Measurements from ENCODE around the gene ACAT1. TPM values are rescaled to one million over a fixed set of nuclear protein-coding genes. Genes with fewer than 3 reads are reported as not detected.

ACAT1 gene
- total RNA-seq, 1 donor from 2014 or later = 52.6 TPM

GRCh38 chr11:108177570-108177969 is 56.2 kb downstream of the ACAT1 start:
- Mint-ChIP-seq H3K4me1 (ENCODE audit: unreplicated experiment) (no peaks in the 10 kb centered on the region), H3K9me3 (no peaks in the 10 kb centered on the region), H3K36me3 (peaks cover 28% of the 10 kb centered on the region), H3K27me3 (no peaks in the 10 kb centered on the region), H3K4me3 (no peak overlapping the region), H3K27ac (no peak overlapping the region)
- no peak for DNase-seq (ENCODE audit: extremely low spot score, unreplicated experiment)
- TF ChIP-seq CTCF (conservative IDR thresholded peaks at IDR 0.05) = no peak

DNA sequence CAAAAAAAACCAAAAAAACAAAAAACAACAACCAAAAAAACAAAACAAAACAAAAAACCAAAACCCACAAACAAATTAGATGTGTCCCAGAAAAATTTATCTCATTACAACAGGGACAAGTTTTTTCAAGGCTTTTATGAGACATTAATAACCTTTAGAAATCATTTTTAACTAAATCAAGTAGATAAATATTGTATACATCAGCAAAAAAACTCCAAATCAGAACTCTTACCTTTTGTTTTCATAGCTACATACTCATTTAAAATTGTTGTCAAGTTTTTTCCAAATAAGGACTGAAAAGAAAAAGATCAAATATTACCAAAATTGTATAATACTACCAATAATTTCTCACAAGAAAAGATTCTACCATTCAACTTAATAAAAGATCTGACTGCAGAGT is 72.4 kb downstream of the ACAT1 start:
- H3K36me3 Mint-ChIP-seq = peaks cover 25% of the 10 kb centered on the region
- no peak for DNase-seq (ENCODE audit: extremely low spot score, unreplicated experiment)
- no peaks in the 10 kb centered on the region for H3K27me3 Mint-ChIP-seq
- no peak overlapping the region for H3K4me3 Mint-ChIP-seq
- no peak overlapping the region for H3K27ac Mint-ChIP-seq
- H3K9me3 Mint-ChIP-seq = no peaks in the 10 kb centered on the region
- no peak for TF ChIP-seq CTCF (conservative IDR thresholded peaks at IDR 0.05)
- H3K4me1 Mint-ChIP-seq (ENCODE audit: unreplicated experiment) = peaks cover 5% of the 10 kb centered on the region

DNA sequence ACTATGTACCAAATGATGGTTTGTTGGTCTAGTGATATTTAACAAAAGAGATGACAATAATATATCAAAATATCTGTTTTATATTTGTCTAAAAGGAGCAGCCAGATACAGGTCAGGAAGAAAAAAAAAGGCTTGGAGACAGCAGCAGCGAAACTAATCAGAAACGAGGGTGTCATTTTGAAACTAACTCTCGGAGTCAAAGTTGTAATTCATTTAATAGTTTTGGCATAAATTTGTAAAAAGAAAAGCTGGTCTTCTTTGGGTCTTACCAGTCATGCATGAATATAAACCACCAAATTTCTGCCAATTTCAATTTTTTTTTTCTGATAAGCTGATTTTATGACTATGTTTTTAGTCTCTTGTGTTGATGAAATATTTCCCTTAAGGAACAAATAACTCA is 75.5 kb downstream of the ACAT1 start:
- no peak for TF ChIP-seq CTCF (conservative IDR thresholded peaks at IDR 0.05)
- H3K27ac Mint-ChIP-seq = no peak overlapping the region

More for the DNA sequence above, 75.5 kb downstream of the ACAT1 start:
- Mint-ChIP-seq H3K36me3 (peaks cover 19% of the 10 kb centered on the region), H3K9me3 (no peaks in the 10 kb centered on the region), H3K4me1 (ENCODE audit: unreplicated experiment) (peaks cover 19% of the 10 kb centered on the region), H3K27me3 (no peaks in the 10 kb centered on the region), H3K4me3 (no peak overlapping the region)
- no peak for DNase-seq (ENCODE audit: extremely low spot score, unreplicated experiment)

Other genes starting within 250 kb of the ACAT1 start
- 2.7 and 3.4 TPM in 2 replicates for gene RAB39A, start 193.1 kb upstream of the ACAT1 start, total RNA-seq (ENCODE audit: low replicate concordance)
- gene CUL5, start 112.7 kb upstream of the ACAT1 start, total RNA-seq (ENCODE audit: low replicate concordance) = 32.6 and 37.9 TPM in 2 replicates
- 14.0 and 17.8 TPM in 2 replicates for gene NPAT, start 101.1 kb downstream of the ACAT1 start, total RNA-seq (ENCODE audit: low replicate concordance)
- 47.0 and 78.4 TPM in 2 replicates for gene ATM, start 101.5 kb downstream of the ACAT1 start, total RNA-seq (ENCODE audit: low replicate concordance)

Measured in type B pancreatic cell (in vitro differentiated cells).